ENCODE data around the gene HCFC1. TPM values are rescaled to one million over a fixed set of nuclear protein-coding genes. Genes with fewer than 3 reads are reported as not detected.

Gene HCFC1
- 32.7 to 37.9 TPM (median 37.7 TPM) in 5 replicates for total RNA-seq (2022; extraction: Qiagen RNA extraction; ENCODE audit: low read depth)

GRCh38 chrX:153971450-153972367 is at the start of gene HCFC1:
HCFC1 (minus strand) TSS chrX:153971818; CDS start chrX:153970840, 978 bp downstream.

GRCh38 chrX:154019633-154020528 is 48.3 kb upstream of the HCFC1 start, which contains the start of gene IRAK1:
IRAK1 (minus strand) TSS chrX:154019902; CDS start chrX:154019812, 90 bp downstream.

DNA sequence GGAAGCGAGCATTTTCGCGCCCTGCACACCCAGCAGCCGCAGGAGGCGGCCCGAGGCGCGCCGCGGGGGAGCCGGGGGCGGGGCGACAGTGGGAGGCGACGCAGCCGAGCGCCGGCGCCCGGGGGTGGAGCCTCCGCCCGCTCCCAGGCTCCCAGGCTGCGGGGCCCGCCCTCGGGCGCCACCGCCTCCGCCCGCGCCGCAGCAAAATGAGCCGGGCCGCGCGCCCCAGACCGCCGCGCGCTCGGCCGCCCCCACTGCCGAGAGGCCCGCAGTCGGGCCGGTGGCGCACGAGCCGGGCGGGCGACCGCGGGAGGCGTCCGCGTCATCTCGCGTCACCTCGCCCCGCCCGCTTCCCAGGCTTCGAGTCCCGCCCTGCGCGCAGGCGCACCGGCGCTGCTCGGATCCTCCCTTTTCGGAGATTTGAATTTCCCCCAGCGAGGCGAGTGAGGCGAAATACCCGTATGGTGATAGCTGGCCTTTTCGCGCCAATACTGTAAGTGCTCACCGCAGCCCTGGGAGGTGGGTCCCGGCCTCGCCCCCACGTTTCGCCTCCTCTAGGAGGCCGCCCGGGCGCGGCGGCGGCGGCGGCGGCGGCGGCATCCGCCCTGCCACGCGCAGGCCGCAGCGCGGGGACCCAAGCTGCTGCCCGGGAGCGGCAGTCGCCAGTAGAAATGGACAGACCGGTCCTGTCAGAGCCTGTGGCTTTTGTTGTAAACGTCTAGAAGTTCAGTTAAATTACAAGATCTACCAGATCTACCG is 929 bp upstream of the HCFC1 start, which contains the start of gene TMEM187:
TSS of gene TMEM187 (plus strand) at position 387 of the 759 bp plus-strand sequence. CDS start 9,309 bp downstream, outside the sequence.

GRCh38 chrX:153944140-153944799 is 27.3 kb downstream of the HCFC1 start, which contains the start of gene RENBP:
RENBP (minus strand) TSS chrX:153944643; CDS start chrX:153944610, 33 bp downstream.

DNA sequence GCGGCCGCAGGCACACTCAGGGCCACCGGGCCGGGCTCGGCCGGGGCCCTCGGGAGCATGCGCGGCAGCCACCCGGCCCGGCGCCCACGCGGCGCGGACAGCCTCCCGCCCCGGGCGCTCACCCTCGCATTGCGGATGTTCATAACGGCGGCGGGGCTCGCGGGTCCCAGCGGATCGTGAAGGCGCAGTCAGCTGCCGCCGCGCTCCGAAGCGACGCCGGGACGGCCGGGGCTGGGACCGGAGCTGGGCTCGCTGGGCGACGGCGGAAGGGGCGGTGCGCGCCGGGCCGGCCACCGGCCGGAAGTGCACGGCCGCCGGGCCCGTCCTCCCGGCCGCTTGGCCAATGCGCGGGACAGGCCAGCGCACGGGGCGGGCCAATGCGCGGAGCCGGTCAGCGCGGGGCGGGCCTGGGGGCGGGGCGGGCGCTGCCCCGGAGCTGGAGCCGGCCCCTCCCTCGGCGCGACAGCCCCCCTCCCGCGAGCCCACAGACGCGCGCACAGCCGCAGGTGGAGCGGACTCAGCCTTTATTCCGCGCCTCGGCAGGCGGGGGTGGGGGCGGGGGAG is 36.8 kb downstream of the HCFC1 start, which contains the start of gene NAA10:
TSS of gene NAA10 (minus strand) at position 276 of the 564 bp plus-strand sequence. CDS start at position 143, 133 bp downstream.

GRCh38 chrX:153925739-153926551 is 45.7 kb downstream of the HCFC1 start, which contains the start of gene ARHGAP4:
ARHGAP4 (minus strand) TSS chrX:153926264; CDS start chrX:153926202, 62 bp downstream.

DNA sequence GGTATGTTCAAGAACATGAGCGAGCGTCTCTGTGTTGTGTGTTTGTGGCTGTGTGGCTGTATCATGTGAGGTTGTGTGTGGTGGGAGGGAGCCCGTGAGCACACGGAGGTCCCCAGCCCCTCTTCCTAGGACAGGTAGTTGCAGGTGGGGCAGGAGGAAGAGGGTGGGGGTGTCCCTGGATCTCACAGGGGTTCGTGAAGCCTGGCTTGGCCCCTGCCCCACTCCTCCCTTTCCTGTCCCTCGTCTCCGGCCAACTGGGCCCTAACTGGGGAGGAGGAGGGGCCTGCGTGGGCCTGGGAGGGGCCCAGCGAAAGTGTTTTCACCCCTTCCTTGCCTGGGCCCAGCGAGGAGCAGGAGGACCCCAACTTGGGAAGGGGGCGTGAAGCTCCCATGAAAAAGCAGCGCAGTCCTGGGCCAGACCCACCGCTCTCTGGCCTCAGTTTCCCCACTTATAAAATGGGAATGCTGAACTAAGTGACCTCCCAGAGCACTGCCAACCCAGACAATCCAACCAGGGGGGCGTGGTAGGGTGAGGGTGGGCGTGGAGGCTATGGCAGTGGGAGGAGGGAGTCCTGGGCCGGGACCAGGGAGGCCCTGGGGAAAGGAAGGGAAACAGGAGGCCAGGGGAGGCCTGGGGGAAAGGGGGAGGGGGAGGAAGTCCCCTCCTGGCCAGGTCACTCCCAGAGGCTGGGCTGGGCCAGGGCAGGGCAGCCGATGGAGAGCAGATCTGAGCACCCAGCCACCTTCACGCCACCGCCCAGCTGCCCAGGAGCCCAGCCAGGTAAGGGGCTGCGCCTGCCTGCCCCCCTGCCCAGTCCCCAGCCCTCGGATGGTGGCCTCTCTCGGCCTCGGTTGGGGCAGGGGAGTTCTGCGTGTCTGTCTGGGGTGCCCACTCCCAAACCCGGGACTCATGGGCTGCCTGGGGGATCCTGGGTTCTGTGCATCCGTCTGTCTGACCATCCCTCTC is 67.3 kb downstream of the HCFC1 start, which contains the start of gene AVPR2:
TSS of gene AVPR2 (plus strand) at position 683 of the 967 bp plus-strand sequence. CDS start 473 bp downstream, outside the sequence.

Other genes starting within 250 kb of the HCFC1 start
- 350 to 420 TPM (median 366 TPM) in 5 replicates for gene BCAP31, start 247.4 kb downstream of the HCFC1 start, total RNA-seq (2022; extraction: Qiagen RNA extraction; ENCODE audit: low read depth)
- gene ABCD1, start 247.0 kb downstream of the HCFC1 start, total RNA-seq (2022; extraction: Qiagen RNA extraction; ENCODE audit: low read depth), result 2.3 to 4.7 TPM (median 3.6 TPM) in 5 replicates
- gene PLXNB3, start 207.6 kb downstream of the HCFC1 start, total RNA-seq (2022; extraction: Qiagen RNA extraction; ENCODE audit: low read depth), result 2.4 to 4.3 TPM (median 3.6 TPM) in 5 replicates
- not detected in 5 replicates for gene SRPK3, start 190.8 kb downstream of the HCFC1 start, total RNA-seq (2022; extraction: Qiagen RNA extraction; ENCODE audit: low read depth)
- gene IDH3G, start 177.4 kb downstream of the HCFC1 start, total RNA-seq (2022; extraction: Qiagen RNA extraction; ENCODE audit: low read depth), result 58.5 to 62.8 TPM (median 59.4 TPM) in 5 replicates
- 399 to 451 TPM (median 405 TPM) in 5 replicates for gene SSR4, start 177.2 kb downstream of the HCFC1 start, total RNA-seq (2022; extraction: Qiagen RNA extraction; ENCODE audit: low read depth)
- 2.2 to 4.1 TPM (median 3.4 TPM) in 5 replicates for gene PDZD4, start 141.3 kb downstream of the HCFC1 start, total RNA-seq (2022; extraction: Qiagen RNA extraction; ENCODE audit: low read depth)
- 16.7 to 20.3 TPM (median 17.5 TPM) in 5 replicates for gene L1CAM, start 85.6 kb downstream of the HCFC1 start, total RNA-seq (2022; extraction: Qiagen RNA extraction; ENCODE audit: low read depth)
- not detected in 5 replicates for gene AVPR2, start 67.1 kb downstream of the HCFC1 start, total RNA-seq (2022; extraction: Qiagen RNA extraction; ENCODE audit: low read depth)
- 0.80 to 2.0 TPM (median 1.2 TPM) in 5 replicates for gene ARHGAP4, start 45.6 kb downstream of the HCFC1 start, total RNA-seq (2022; extraction: Qiagen RNA extraction; ENCODE audit: low read depth)
- 194 to 251 TPM (median 220 TPM) in 5 replicates for gene NAA10, start 36.8 kb downstream of the HCFC1 start, total RNA-seq (2022; extraction: Qiagen RNA extraction; ENCODE audit: low read depth)
- 0.09 to 0.29 TPM (median 0.14 TPM) in 4 of 5 replicates, not detected in the other for gene RENBP, start 27.2 kb downstream of the HCFC1 start, total RNA-seq (2022; extraction: Qiagen RNA extraction; ENCODE audit: low read depth)
- gene TMEM187, start 936 bp upstream of the HCFC1 start, total RNA-seq (2022; extraction: Qiagen RNA extraction; ENCODE audit: low read depth), result 4.8 to 7.7 TPM (median 6.3 TPM) in 5 replicates
- gene IRAK1, start 48.1 kb upstream of the HCFC1 start, total RNA-seq (2022; extraction: Qiagen RNA extraction; ENCODE audit: low read depth), result 196 to 229 TPM (median 217 TPM) in 5 replicates
- 17.6 to 22.6 TPM (median 18.4 TPM) in 5 replicates for gene MECP2, start 125.9 kb upstream of the HCFC1 start, total RNA-seq (2022; extraction: Qiagen RNA extraction; ENCODE audit: low read depth)
- not detected in 5 replicates for gene OPN1LW, start 172.4 kb upstream of the HCFC1 start, total RNA-seq (2022; extraction: Qiagen RNA extraction; ENCODE audit: low read depth)
- not detected in 5 replicates for gene OPN1MW, start 210.8 kb upstream of the HCFC1 start, total RNA-seq (2022; extraction: Qiagen RNA extraction; ENCODE audit: low read depth)
- gene OPN1MW2, start 247.9 kb upstream of the HCFC1 start, total RNA-seq (2022; extraction: Qiagen RNA extraction; ENCODE audit: low read depth), result not detected in 5 replicates

Data from A549 treated with GW870086 at 1 μM for 4 hours (cell line).